CD14-positive monocyte (primary cell): ENCODE measurements around the gene ZNF467. TPM values are rescaled to one million over a fixed set of nuclear protein-coding genes. Genes with fewer than 3 reads are reported as not detected.

Experiments
- DNase-seq, 3 donors: peaks; one replicate each; pipeline ENCODE4 v3.0.0-alpha.2; 2011 to 2022
- H2AFZ ChIP-seq: 2 replicates; pipeline ENCODE4 v1.6.0; 2012; ENCODE audit warnings: mild to moderate bottlenecking, low read depth, low read length, inconsistent platforms; ENCODE audit not compliant: insufficient read depth, poor library complexity, severe bottlenecking
- H3K27ac ChIP-seq, 2 donors: 1 replicate in 1 of 2; 2 replicates in 1 of 2; pipeline ENCODE4 v1.5.1; 2012 to 2013; ENCODE audit warnings: low read length in 2 of 2, control low read depth in 1 of 2, inconsistent platforms in 1 of 2, low read depth in 1 of 2, mild to moderate bottlenecking in 1 of 2
- H3K27me3 ChIP-seq, 2 donors: one replicate each; pipeline versions ENCODE4 v1.6.0 to v1.6.1; 2011 to 2013; ENCODE audit warnings: low read length in 2 of 2; ENCODE audit not compliant: control insufficient read depth in 2 of 2, insufficient read depth in 2 of 2
- H3K36me3 ChIP-seq, 2 donors: replicated peaks in 1 of 2; 1 replicate in 1 of 2; 2 replicates in 1 of 2; pipeline versions ENCODE4 v1.5.1 to v1.6.1; 2012 to 2013; ENCODE audit warnings: low read length in 2 of 2, control low read depth in 1 of 2, inconsistent platforms in 1 of 2, mild to moderate bottlenecking in 1 of 2; ENCODE audit not compliant: insufficient read depth in 2 of 2, control insufficient read depth in 1 of 2
- H3K4me1 ChIP-seq, 2 donors: 1 replicate in 1 of 2; 2 replicates in 1 of 2; pipeline versions ENCODE4 v1.5.1 to v1.6.1; 2012 to 2013; ENCODE audit warnings: low read length in 2 of 2, control low read depth in 1 of 2, inconsistent platforms in 1 of 2, mild to moderate bottlenecking in 1 of 2, moderate library complexity in 1 of 2; ENCODE audit not compliant: insufficient read depth in 2 of 2, control insufficient read depth in 1 of 2
- H3K4me2 ChIP-seq: replicated peaks from 2 replicates; pipeline ENCODE3; 2012; ENCODE audit warnings: low read length, moderate library complexity, mild to moderate bottlenecking; ENCODE audit not compliant: poor library complexity, severe bottlenecking; ENCODE audit errors: extremely low read depth
- H3K4me3 ChIP-seq, 3 experiments: fragments of 200-600 bp in 1 of 3; sonication (generic) in 1 of 3; replicated peaks in 1 of 3; 1 replicate in 2 of 3; 2 replicates in 1 of 3; pipeline ENCODE4 v1.5.1; 2011 to 2013; ENCODE audit warnings: low read length in 3 of 3, mild to moderate bottlenecking in 3 of 3, control low read depth in 2 of 3, low read depth in 2 of 3, inconsistent platforms in 1 of 3, moderate library complexity in 1 of 3
- H3K79me2 ChIP-seq: 2 replicates; pipeline ENCODE4 v1.6.0; 2012; ENCODE audit warnings: mild to moderate bottlenecking, control low read depth, inconsistent platforms, low read length, moderate library complexity; ENCODE audit not compliant: insufficient read depth
- H3K9ac ChIP-seq: 2 replicates; pipeline ENCODE4 v1.6.0; 2017; ENCODE audit warnings: low read length, mild to moderate bottlenecking; ENCODE audit not compliant: insufficient read depth, poor library complexity, severe bottlenecking
- H3K9me3 ChIP-seq, 2 donors: replicated peaks in 1 of 2; 1 replicate in 1 of 2; 2 replicates in 1 of 2; pipeline versions ENCODE4 v1.5.1 to v1.6.1; 2012 to 2013; ENCODE audit warnings: low read length in 2 of 2, control low read depth in 1 of 2; ENCODE audit not compliant: control insufficient read depth in 1 of 2, insufficient read depth in 1 of 2
- H4K20me1 ChIP-seq: 2 replicates; pipeline ENCODE4 v1.6.0; 2012; ENCODE audit warnings: mild to moderate bottlenecking, low read length, control low read depth, moderate library complexity; ENCODE audit not compliant: insufficient read depth
- H3K27ac Mint-ChIP-seq, 7 donors: one replicate each; pipeline ENCODE4 v1.8.0; 2020; ENCODE audit warnings: mild to moderate bottlenecking in 7 of 7, mixed read lengths in 7 of 7, moderate library complexity in 6 of 7, inconsistent platforms in 2 of 7
- H3K27me3 Mint-ChIP-seq, 3 donors: one replicate each; pipeline ENCODE4 v1.8.0; 2021 to 2022; ENCODE audit warnings: low read depth in 3 of 3, mild to moderate bottlenecking in 3 of 3, mixed read lengths in 3 of 3, moderate library complexity in 3 of 3, inconsistent platforms in 1 of 3
- H3K36me3 Mint-ChIP-seq, 2 donors: one replicate each; pipeline ENCODE4 v1.8.0; 2020; ENCODE audit warnings: mixed read lengths in 2 of 2, inconsistent platforms in 1 of 2, mild to moderate bottlenecking in 1 of 2
- H3K4me1 Mint-ChIP-seq: one replicate; pipeline ENCODE4 v1.8.0; 2020; ENCODE audit warnings: mild to moderate bottlenecking, mixed read lengths
- H3K4me3 Mint-ChIP-seq, 2 donors: one replicate each; pipeline ENCODE4 v1.8.0; 2020; ENCODE audit warnings: mild to moderate bottlenecking in 2 of 2, mixed read lengths in 2 of 2, moderate library complexity in 1 of 2
- H3K9me3 Mint-ChIP-seq, 7 donors: one replicate each; pipeline ENCODE4 v1.8.0; 2020 to 2022; ENCODE audit warnings: mixed read lengths in 7 of 7, mild to moderate bottlenecking in 6 of 7, moderate library complexity in 6 of 7, inconsistent platforms in 2 of 7
- CTCF ChIP-seq: fragments of 200-600 bp; IDR thresholded peaks from one replicate; pipeline ENCODE4 v1.8.0; 2022; ENCODE audit warnings: antibody characterized with exemption, mild to moderate bottlenecking
- WGBS: methylation state at CpG from one replicate; pipeline ENCODE4 v1.1.5; 2013; ENCODE audit warnings: missing lambda C conversion rate; ENCODE audit not compliant: insufficient coverage; 5-methylcytosine and 5-hydroxymethylcytosine counted together
- intact Hi-C, 2 donors: fragments of 100-400 bp; cut with micrococcal nuclease; formaldehyde crosslinking; loops; one replicate each; pipeline versions ENCODE4 v1.15.0 to v1.15.1; 2023
- polyA plus RNA-seq, 3 donors: library from polyadenylated mRNA; depleted of rRNA in 1 of 3; unstranded in 2 of 3; stranded (reverse) in 1 of 3; fragments of 300-500 nt in 2 of 3; fragments of >200 nt in 1 of 3; fragmentation: Illumina TruSeq in 2 of 3; gene quantifications; 1 replicate in 2 of 3; 2 replicates in 1 of 3; pipeline ENCODE4 v1.2.3, GENCODE V29; 2012 to 2021

Gene ZNF467
- polyA plus RNA-seq, 3 donors = 43.4 to 100 (median 52.8) TPM

- Histone ChIP-seq H3K4me2 (no peak overlapping the region), H3K9me3 (peaks cover 17 to 19% of the 10 kb centered on the region in 2 donors), H2AFZ (no peak overlapping the region), H3K27me3 (no peaks in the 10 kb centered on the region), H3K27ac (no peak overlapping the region), H3K4me1 (no peaks in the 10 kb centered on the region), H3K4me3 (no peak overlapping the region), H3K79me2 (no peaks in the 10 kb centered on the region), H4K20me1 (peaks cover 57% of the 10 kb centered on the region), H3K36me3 (peaks cover 23 to 42% of the 10 kb centered on the region in 2 donors), H3K9ac (no peak overlapping the region)
- H3K27ac Mint-ChIP-seq = peak overlapping the region in 3 of 7 donors; percentile 8 to 62 (median 51)
- intact Hi-C loops = no loop called here
- WGBS = over 99% methylated on average over 10 of the region's 10 CpGs
- no peak for TF ChIP-seq CTCF
- peaks cover 29 to 33% of the 10 kb centered on the region in 2 donors for H3K36me3 Mint-ChIP-seq
- no peaks in the 10 kb centered on the region for H3K4me1 Mint-ChIP-seq
- no peak for DNase-seq
- peaks cover 0 to 14% (median 2%) of the 10 kb centered on the region in 3 donors for H3K27me3 Mint-ChIP-seq
- no peak overlapping the region for H3K4me3 Mint-ChIP-seq
- peaks cover 4 to 20% (median 15%) of the 10 kb centered on the region in 7 donors for H3K9me3 Mint-ChIP-seq
These were observed 10.8 kb downstream of the ZNF467 start for GRCh38 chr7:149762610-149763009.

- DNase-seq = no peak
- no CpG with 5 or more reads among the region's 4 CpGs for WGBS
- Histone ChIP-seq H3K4me3 (no peak overlapping the region), H3K9me3 (peaks cover 17 to 19% of the 10 kb centered on the region in 2 donors), H3K4me1 (no peaks in the 10 kb centered on the region), H3K79me2 (no peaks in the 10 kb centered on the region), H3K27ac (no peak overlapping the region), H3K9ac (no peak overlapping the region), H3K27me3 (no peaks in the 10 kb centered on the region), H3K4me2 (no peak overlapping the region), H2AFZ (no peak overlapping the region), H3K36me3 (peaks cover 18 to 36% of the 10 kb centered on the region in 2 donors), H4K20me1 (peaks cover 51% of the 10 kb centered on the region)
- intact Hi-C loops = no loop called here
- Mint-ChIP-seq H3K4me1 (no peaks in the 10 kb centered on the region), H3K9me3 (peaks cover 4 to 20% (median 15%) of the 10 kb centered on the region in 7 donors), H3K27ac (no peak overlapping the region), H3K36me3 (peaks cover 24 to 28% of the 10 kb centered on the region in 2 donors), H3K27me3 (peaks cover 0 to 14% (median 2%) of the 10 kb centered on the region in 3 donors), H3K4me3 (no peak overlapping the region)
- no peak for TF ChIP-seq CTCF
These were observed 11.3 kb downstream of the ZNF467 start for GRCh38 chr7:149762089-149762488.
